HG03520 (cell line): ENCODE data around the gene PNLDC1.
"Not testable (repeated sequence)": the region's sequence is repeated elsewhere in the genome, so short reads cannot be mapped to it uniquely, and the experiment has no call there.

Source experiments
- ATAC-seq: cut with Tn5 transposase; IDR thresholded peaks from one replicate; pipeline ENCODE4 v1.9.1; 2021; ENCODE audit warnings: mild to moderate bottlenecking, moderate library complexity; ENCODE audit not compliant: unreplicated experiment

PNLDC1 gene

DNA sequence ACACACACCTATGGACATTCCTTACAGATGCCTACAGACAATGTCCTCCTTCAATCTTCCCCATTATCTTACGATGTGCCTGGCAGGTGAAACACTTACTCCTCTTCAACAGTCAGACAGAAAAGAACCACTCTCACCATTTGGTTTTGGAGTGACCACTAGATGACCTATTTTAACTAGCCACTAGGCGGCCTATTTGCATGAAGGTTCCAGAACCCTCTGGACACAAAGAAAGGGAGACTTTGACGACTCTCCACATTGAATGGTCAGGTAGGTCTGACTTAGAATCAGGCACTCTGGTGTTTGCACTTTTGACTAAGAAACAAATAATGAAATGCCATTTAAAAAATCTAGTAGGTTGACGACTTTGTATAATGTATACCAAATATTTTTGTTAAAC lies 42.0 kb downstream of the PNLDC1 start:
- no peak for ATAC-seq

DNA sequence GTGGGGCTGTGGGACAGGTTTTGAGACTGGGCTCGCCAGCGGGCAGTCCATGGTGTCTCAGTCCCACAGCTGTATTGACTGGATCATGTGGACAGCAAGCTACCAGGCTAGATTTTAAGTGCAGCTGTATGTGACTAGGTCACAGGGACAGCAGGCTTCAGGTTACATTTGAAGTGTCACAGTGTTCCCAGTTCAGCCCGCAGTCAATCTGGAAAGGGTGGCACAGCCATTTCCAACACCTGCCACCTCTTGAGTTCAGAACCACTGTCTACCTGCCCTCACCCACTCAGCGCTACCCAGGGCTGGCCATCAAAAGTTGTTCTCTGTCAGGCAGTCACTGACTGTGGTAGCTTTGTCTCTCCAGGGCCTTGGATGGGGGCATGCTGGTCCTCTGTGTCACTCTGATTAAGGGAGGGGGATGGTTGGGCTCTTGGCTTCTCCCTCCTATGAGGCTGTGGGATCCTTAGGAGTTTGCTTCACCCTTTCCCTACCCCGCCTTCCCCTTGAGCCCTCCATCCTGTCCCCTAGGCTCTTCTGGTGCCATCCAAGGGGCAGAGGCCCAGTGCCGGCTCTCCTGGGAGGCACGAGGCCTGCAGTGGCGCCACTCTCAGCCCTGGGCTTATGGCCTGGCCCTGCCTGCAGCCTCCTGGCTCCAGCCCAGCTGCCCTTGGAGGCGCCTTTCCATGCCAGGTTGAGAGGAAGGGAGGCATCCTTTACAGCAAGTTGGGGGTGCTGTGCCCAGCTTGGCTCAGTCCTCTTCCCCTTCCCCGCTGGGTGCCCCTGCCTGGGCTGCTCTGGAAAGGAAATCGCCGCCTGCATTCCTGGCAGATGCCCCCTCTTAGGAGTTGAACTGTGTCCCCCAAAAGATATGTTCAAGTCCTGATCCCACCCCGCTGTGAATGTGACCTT lies 44.9 kb downstream of the PNLDC1 start:
- no peak for ATAC-seq

DNA sequence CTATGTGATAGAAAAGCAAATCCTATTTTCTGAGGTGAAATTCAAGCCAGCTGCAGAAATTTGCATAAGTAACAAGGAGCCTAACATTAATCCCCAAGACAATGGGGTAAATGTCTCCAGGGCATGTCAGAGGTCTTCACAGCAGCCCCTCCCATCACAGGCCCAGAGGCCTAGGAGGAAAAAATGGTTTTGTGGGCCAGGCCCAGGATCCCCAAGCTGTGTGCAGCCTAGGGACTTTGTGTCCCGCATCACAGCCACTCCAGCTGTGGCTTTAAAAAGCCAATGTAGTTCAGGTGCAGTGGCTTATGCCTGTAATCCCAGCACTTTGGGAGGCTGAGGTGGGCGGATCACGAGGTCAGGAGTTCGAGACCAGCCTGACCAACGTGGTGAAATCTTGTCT lies 48.5 kb downstream of the PNLDC1 start:
- ATAC-seq, result not testable (repeated sequence)

DNA sequence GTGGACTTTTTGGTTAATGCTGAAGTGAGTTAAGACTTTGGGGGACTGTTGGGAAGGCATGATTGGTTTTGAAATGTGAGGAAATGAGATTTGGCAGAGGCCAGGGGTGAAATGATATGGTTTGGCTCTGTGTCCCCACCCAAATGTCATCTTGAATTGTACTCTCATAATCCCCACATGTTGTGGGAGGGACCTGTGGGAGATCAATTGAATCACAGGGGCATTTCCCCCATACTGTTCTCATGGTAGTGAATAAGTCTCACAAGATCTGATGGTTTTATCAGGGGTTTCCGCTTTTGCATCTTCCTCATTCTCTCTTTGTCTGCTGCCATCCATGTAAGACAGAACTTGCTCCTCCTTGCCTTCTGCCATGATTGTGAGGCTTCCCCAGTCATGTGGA lies 49.8 kb downstream of the PNLDC1 start:
- not testable (repeated sequence) for ATAC-seq

DNA sequence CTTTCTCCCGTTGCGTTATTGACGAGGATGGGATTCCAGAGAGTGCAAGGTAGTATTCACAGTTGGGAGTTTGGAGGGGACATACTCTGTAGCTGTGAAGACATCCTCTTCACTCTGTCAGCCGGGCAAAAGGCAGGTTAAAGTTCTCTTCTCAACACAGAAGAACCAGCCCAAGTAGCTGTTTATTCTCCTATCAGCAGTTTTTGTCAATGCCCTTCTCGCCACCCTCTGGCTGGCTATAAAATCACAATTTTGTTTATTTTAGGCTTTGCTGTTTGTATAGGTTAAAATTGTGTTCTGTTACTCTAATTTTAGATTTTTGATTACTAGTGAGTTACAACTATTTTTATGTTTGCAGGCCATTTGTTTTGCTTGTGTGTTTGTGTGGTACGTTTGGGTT lies 52.8 kb downstream of the PNLDC1 start:
- ATAC-seq, result no peak

DNA sequence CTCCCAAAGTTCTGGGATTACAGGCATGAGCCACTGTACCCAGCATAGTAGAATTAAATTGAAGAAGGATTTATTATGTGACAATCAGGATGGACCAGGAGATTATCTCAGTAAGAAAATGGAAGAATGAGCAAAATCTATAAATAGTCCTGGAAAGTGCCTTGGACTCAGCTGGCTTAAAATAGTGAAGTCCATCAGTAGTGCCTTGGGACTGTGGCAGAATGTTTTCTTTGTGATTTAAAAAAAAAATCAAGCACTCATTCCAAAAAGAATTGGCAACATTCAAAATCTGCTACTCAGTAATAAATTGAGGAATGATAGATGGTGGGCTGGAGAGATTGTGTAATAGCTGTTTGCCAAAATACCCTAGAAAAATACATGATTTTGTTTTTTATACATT lies 53.7 kb downstream of the PNLDC1 start:
- ATAC-seq, result no peak

DNA sequence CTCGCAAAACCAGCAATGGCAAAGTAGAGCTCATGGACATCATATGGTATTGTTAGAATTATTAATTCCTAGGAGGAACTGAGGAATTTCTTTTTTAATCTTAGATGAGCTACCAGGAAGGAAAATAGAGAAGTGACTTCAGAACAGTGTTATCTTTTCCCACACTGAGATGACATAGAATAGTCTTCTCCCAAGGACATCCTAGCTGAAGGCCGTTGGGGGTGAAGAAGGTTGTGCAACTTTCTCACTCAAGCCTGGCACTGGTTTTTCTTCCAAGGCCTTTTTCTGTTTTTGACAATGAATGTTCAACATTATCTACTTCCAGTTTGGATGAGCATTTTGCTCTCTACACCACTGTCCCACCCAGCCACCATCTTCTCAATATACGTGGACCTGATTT lies 54.9 kb downstream of the PNLDC1 start:
- ATAC-seq, result no peak

DNA sequence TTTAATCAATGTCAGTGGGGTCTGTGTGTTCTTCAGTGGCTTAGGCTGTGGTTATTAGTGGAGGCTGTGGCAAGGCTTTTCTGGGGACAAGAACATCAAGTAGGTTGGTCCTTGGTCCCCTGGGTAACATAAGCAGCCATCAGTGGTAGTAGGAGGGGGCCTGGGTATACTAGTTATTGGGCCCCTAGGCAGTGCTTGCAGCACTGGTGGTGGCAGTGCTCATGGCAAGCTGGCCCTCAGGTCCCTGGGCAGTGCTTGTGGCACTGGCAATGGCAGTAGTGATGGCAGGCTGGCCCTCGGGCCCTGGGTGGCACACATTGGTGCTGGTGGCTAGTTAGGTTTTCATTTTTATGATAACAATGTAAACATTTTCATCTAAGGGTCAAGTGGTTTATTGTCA lies 58.2 kb downstream of the PNLDC1 start:
- no peak for ATAC-seq

DNA sequence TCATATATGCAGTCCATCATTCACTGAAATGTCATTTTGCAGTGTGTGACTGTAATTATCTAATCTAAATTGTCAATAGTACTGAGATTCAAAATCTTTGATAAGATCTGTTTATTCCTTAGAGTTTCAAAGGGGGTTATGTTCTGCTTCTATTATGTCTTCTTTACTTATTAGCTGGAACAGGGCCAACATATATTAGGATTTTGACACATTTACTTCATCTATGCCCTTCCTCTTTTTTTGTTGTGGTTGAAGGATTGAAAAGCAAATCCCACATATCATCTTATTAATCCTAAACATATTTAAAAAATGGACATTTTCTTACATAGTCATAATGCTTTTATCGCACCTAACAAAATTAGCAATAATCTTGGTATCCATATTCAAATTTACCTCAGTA lies 60.4 kb downstream of the PNLDC1 start:
- ATAC-seq, result no peak

DNA sequence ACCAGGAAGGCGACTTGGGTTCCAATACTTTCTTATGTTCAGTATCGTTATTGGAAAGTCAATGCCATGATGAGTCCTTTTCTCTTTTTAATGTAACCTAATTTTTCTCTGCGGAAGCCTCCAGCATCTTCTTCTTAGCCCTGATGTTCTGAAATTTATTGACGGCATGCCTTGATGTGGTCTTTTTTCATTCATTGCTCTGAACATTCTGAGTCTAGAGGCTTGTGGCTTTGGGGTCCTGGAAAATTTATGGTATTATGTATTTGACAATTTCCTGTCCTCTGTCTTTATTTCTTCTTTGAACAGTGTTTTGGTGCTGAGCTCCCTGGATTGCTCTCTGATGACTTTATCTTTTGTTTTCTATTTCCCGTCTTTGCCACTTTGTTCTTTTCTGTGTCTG lies 62.0 kb downstream of the PNLDC1 start:
- no peak for ATAC-seq

DNA sequence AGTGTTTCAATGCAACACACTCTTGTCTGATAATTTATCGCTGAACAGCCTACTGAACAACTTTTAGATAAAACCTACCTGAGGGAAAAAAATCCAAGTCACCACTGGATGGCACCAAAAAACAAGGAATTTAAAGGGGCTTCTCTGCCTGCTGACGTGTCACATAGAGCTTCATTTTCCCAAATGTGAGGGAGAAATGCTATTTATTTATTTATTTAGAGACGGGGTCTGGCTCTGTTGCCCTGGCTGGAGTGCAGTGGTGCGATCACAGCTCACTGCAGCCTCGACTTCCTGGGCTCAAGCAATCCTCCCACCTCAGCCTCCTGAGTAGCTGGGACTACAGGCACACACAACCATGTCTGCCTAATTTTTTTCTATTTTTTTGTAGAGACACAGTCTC lies 63.3 kb downstream of the PNLDC1 start:
- not testable (repeated sequence) for ATAC-seq

DNA sequence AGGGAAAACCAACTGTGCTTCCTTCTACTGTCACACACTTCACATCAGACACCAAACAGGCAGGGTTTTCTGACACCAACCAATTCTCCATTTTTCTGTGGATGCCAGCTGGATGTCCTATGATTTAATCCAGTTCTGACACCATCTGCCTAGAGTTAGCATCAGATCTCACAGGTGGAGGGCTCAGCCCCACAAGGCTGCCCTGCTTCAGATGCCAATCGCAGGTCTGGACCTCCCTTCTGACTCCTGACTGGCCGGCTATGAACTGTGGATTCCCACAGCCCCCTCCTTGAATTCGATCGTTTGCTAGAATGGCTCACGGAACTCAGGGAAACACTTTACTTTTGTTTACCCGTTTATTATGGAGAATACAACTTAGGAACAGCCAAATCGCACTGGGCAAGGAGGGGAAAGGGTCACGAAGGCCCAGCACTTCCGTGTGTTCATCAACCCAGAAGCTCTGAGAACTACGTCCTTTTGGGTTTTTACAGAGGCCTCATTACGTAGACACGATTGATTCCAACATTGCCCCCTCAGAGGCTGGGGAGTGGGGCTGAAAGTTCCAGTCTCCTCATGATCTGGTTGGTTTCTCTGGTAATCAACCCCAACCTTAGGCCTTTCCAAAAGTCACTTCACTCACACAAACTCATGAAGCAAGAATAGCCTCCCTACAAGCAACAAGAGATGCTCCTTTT lies 65.3 kb downstream of the PNLDC1 start:
- ATAC-seq, result no peak

DNA sequence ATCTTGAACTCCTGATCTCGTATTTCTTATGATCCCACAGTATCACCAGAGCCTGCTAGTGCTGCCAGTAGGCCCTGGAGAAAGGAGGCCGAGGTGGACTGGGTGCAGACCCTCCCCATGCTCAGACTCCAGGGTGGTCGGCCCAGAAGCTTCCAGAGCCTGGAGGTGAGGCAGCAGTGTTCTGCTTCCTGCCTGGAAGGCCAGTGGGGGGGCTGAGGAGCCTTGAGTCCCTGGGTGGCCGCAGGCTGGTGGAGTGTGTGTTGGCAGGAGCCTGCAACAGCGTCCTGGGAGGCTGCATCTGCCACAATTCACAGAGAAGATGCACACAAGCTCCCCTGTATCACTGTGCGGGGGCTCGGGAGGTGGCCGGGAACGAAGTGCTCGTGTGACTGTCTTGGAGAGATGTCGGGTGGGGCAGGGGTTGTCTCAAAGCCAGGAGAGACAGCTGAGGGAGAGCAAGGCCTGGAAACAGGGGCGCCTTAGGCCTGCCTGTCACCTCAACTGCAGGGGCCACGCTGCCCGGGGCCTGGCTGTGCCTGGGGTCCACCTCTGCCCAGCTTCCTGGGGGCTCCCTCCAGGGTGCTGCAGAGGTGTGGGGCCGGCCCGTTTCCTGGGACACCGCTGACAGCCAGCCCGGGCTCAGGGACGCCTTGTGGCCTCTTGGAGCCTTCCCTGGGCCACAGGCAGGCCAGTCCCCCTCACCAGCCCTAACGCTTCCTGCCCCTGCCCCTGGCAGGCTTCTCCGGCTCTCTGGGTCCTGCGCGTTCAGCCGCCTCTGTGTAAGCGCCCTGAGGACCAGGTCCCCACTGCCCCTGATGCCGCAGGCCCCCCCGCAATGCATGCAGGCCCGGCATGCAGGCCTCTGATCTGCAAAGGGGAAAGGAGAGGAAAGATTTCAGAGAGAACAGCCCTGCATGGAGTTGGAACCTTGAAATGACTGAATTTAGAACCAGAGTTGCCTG lies 66.5 kb downstream of the PNLDC1 start:
- ATAC-seq, result no peak
